ENCODE results near the gene ARVCF.

Gene ARVCF

GRCh38 chr22:20029550-20030225, 13.1 kb upstream of the ARVCF start:
- no peak for DNase-seq

- DNase-seq = no peak
Measured at GRCh38 chr22:20028855-20029549, 12.4 kb upstream of the ARVCF start.

DNA sequence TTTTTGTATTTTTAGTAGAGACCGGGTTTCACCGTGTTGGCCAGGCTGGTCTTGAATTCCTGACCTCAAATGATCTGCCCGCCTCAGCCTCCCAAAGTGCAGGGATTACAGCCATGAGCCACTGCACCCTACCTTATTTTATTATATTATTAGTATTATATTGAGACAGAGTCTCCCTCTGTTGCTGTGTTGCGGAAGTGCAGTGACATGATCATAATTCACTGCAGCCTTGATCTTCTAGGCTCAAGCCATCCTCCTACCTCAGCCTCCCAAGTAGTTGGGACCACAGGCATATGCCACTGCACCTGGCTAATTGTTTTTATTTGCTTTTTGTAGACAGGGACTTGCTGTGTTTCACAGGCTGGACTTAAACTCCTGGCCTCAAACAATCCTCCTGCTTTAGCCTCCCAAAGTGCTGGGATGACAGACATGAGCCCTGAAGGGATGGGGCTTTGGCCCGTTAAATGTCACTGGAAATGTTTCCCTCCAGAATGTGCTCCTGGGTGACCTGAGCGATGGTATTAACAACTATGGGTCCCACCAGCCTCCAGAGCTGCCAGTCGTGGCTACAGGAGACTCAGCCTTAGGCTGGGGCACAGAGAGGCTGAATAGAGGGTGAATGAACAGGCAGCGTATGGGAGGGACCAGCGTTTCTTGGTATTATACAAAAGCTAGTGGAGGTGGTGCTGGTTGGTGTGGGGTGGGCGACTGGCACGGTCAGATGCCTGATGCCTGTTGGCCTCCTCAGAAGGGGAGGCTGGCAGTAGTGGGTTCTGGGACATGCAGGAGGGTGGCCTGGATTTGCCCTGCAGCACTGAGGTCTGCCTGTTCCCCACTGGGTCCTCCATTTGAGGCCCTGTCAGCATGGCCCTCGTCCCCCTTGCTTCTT, 11.6 kb upstream of the ARVCF start:
- peak; percentile 16 for DNase-seq

GRCh38 chr22:20026996-20027601, 10.5 kb upstream of the ARVCF start:
- no peak for DNase-seq

DNA sequence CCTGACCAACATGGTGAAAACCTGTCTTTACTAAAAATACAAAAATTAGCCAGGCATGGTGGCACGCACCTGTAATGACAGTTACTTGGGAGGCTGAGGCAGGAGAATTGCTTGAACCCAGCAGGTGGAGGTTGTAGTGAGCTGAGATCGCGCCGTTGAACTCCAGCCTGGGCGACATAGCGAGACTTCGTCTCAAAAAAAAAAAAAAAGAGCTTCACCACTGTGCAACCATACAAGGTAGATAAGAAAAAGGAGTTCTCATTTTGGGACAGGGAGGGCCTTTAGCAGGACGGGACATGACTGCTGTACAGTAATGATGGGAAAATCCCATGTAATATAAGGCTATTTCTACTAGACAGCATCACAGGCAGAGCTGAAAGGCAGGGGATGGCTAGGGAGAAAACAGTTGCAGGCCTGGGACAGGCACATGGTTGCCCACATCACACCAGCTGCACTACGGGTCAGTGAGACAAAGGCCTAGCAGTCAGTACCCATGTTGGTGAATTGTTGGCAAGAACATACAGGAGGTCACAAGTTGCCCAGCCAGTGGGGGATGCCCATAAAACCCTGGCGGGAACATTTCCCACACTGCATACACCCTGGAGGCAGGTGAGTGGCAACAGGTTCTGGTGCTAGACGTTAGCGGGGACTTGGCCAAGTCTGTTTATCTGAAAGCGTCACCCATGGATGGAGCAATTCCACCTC, 9.7 kb upstream of the ARVCF start:
- no peak for DNase-seq

GRCh38 chr22:20025401-20026203, 9.0 kb upstream of the ARVCF start:
- DNase-seq = no peak

DNA sequence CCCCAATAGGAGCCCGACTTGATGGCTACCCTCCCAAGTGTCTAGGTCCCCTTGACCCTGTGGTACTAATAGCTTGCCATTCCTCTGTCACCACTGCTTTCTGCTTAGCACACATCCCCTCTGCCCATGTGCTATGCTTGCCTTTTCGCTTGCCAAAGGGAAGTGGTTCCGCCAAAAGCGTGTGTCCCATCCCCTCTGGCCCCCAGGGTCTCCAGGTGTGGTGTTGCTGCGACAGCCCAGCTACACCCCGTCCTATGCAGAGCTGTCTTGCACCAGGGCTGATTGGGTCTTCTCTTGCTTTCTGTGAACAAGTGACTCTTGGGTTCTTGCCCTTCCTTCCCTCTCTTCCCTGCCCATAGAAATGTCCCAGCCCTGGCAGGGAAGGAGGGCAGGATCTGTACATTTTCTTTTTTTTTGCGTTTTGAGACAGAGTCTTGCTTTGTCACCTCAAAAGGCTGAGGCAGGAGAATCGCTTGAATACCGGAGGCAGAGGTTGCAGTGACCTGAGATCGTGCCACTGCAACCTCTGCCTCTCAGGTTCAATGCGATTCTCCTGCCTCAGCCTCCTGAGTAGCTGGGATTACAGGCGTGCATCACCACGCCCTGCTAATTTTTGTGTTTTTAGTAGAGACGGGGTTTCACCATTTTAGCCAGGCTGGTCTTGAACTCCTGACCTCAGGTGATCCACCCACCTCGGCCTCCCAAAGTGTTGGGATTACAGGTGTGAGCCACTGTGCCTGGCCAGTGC, 8.2 kb upstream of the ARVCF start:
- no peak for DNase-seq

DNA sequence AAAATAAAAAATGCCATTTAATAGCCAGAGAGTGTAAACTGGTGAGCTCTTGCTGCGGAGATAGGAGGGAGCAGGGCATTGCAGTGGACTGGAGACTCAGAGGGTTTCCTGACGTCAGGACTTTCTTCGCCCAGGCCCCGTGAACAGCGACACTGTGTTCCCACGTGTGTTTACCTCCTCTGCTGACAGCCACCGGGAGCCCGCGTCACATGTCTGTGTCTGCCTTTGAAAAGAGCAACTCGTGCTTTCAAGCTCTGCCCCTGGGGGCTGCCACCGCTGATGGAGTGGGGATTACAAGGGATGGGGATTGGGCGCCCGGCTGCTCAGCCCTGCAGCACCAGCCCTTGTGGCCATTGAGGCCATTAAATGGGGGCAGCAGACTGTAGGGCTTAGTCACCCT, 7.6 kb upstream of the ARVCF start:
- no peak for DNase-seq

DNA sequence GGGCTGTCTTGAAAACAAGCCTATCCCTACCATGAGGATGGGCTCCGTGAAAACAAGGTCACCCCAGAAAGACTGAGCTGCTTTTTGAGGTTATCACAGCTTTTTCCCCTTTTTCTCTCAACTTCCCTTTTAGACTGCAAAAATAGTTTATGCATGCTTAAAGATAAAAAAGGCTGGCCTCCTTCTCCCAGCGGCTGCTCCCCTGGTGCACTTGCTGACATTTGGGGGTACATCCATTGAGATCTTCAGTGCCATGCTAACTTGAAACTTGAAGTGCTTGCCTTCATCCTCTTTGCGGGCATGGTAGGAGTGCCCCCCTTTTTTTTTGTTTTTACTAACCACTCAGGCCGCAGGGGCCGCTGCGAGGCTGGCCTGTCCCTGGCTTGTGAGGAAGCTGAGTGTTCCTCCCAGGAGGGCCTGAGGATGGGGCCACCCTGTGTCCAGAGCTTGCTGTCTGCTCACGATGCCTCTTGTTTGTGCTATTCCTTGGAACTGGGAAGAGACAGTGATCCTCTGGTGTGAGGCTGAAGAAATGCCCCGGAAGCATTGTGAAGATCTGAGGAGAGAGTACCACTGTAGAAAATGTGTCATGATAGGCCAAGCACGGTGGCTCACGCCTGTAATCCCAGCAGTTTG, 6.5 kb upstream of the ARVCF start:
- DNase-seq = no peak

- DNase-seq = no peak
Measured at GRCh38 chr22:20022231-20022977, 5.8 kb upstream of the ARVCF start.

DNA sequence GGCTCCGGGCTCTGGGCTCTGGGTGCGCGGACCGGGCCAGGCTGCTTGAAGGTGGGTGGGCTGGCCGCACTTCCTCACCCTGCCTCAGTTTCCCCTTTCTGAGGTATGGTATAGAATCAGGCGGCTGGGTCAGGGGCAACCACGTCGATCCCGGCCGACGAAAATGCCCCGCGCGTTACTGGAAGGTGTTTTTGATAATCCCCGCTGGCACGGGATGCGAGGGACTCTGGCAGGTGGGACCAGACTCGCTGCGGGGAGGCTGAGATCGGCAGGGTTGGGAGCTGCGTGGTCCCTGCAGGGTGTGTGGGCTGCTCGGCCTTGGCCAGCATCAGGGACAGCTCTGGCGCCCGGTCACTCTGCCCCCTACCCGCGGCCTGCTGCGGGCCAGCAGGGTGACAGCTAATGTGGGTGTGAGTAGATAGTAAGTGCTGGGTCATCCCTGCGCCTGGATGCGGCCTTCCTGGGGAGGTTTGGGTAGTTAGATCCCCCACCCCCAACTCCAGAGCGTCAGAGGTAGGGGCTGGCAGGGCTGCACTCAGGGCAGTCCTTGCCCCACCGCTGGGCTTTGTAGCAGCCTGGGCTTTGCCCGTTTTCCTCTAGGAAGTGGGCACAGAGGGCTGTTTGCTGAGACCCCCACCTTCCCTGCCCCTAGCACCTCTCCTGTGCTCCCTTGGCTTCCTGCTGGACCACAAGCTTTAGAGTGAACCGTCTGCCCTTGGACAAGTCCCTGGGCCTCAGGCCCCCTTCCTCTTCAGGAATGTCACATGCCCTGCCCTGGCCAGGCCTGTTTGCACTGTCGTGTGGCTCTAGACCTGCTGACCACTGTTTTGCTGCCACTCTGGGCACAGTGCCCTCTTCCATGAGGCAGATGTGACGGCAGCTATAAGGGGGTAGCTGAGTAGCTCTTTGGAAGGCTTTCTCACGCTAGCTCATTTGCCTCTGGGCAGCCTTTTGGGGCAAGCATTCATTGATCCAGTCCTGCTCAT, 4.9 kb upstream of the ARVCF start:
- DNase-seq = no peak

DNA sequence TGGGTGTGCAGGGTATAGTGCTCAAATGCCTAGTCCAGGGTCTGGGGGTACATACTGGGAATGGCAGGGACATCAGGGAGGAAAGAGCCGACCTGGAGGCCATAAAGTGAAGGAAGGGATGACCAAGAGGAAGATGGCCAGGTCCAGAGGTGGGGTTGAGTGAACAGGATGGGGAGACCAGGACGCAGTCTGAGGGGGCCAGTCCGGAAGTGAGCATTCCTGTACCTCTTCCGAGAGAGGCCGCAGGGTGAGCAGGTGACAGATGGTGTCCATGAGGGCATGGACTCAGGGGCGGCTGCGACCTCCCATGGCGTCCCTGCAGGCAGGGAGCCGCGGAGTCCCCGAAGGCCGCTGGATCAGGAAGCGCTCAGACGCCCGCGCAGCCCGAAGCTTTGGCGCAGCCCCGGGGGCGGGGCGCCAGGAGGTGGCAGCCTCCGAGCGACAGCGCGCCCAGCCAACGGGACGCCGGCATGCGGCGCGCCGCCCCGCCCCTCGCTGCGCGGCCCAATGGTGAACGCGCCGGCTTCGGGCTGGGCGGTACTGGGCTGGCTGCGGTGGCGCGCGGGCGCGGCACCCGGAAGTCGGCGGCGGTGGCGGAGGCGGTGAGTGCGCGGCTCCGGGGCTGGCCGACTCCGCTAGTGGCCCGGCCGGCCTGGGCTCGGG, 4.0 kb upstream of the ARVCF start, which contains the start of gene TANGO2:
Gene TANGO2, plus strand, starts transcription at position 578 of the 663 bp plus-strand sequence. CDS start 15,689 bp downstream, outside the sequence.
- peak; percentile 90 for DNase-seq

DNA sequence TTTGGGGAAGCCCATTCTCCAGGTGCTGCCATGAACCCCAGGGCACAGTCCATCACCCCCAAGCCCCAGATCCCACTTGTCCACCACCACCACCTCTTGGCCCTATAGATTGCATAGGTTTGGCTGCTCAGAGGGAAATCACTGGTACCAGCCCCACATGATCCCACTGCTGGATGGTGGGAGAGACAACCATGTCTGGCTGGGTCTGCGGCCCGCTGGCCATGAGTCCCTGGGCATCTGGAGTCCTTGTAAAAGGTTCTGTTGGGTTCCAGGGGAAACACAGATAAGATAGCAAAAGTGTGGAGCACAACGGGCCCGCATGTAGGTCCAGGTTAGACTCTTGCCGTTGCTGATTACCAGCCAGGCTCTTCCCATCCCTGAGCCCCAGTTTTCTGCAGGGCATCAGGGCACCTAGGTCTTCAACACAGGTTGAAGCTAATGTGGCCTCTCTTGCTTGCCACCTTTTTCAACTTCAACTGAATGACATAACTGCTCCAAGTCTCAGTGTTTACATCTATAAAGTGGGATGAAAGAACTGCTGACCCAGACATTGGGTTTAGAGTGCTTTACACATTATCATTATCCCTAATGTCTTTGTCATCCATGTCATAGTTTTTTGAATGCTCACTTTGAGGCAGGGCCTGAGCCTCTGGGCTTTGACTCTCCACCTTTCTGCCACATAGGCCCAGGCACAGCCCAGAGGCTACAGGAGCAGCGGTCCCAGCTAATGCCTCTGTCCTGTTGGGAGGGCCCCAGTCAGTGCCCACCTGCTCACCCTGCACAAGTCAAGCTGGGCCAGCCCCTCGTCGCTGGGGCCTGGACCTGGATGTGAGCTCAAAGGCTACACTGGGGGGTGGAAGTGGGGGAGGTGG, 3.3 kb upstream of the ARVCF start:
- no peak for DNase-seq

DNA sequence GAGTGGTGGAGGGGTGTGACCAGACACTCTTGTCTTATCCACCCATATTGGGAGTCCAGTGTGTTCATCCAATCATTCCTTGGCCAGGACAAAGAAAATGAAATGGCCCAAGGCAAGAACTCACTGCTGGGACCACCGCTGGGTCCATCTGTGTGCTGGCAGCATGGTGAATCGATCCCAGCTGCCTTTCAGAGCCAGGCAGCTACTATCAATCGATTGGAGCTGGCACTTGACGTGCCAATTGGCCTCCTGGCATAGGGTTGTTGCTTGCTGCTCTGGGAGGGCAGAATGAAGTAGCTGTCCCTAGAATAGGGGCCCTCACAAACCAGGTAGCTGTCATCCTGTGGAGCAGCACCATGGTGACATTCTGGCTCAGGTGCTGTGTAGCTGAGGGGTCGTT, 1.4 kb upstream of the ARVCF start:
- no peak for DNase-seq

- DNase-seq = no peak
Measured at GRCh38 chr22:20017622-20017958, 967 bp upstream of the ARVCF start.

DNA sequence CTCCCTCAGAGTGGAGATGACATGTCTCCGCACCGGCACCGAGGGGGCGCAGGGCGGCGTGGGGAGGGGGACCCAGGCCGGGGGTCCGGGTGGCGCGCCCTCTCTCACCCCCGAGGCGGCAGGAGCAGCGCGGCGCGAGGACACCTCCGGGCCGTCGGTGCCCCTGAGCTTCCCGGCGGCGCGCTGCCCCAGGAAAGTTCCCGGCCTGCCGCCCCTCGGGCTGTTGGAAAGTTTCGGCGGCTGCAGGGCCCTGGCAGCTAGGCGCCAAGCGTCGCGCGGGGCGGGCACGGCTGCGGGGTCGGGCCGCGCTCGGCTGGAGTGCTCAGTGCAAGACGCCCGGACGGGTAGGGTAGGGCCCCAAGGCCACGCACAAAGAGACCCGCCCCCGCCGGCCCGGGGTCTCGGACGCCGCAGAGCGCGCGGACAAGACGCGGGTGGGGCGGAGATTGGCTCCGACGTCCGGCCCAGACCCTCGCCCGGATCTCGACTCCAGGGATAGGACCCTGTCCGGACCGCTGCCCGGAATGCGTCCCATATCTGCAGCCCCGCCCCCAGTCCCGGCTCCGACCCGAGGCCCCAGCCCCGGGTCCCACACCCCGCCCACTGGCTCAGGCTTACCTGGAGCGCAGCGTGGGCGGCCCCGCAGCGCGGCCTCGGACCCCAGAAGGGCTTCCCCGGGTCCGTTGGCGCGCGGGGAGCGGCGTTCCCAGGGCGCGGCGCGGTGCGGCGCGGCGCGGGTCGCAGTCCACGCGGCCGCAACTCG, 471 bp downstream of the ARVCF start:
- peak; percentile 17 for DNase-seq

Measured in stimulated activated CD4-positive, alpha-beta T cell treated with anti-CD3 and anti-CD28 coated beads, Interleukin-4, amount 100 ng/mL, for 24 hours (primary cell).